Uterus (tissue), 2 donors: ENCODE measurements around the gene PRKN.

Experiments
- POLR2A ChIP-seq, 2 donors: fragments of 450-650 bp; IDR thresholded peaks; one replicate each; pipeline ENCODE4 v1.6.1; 2016; ENCODE audit warnings: antibody characterized with exemption in 2 of 2, mild to moderate bottlenecking in 1 of 2, moderate library complexity in 1 of 2
- TF ChIP-seq, protein P1 (sequence below), 4 experiments: fragments of 200-600 bp in 2 of 4; fragments of 450-650 bp in 2 of 4; sonication (generic) in 2 of 4; IDR thresholded peaks; one replicate each; pipeline ENCODE4 v1.5.1; 2016 to 2019; ENCODE audit warnings: antibody characterized with exemption in 4 of 4, mild to moderate bottlenecking in 2 of 4, moderate library complexity in 1 of 4

DNA sequence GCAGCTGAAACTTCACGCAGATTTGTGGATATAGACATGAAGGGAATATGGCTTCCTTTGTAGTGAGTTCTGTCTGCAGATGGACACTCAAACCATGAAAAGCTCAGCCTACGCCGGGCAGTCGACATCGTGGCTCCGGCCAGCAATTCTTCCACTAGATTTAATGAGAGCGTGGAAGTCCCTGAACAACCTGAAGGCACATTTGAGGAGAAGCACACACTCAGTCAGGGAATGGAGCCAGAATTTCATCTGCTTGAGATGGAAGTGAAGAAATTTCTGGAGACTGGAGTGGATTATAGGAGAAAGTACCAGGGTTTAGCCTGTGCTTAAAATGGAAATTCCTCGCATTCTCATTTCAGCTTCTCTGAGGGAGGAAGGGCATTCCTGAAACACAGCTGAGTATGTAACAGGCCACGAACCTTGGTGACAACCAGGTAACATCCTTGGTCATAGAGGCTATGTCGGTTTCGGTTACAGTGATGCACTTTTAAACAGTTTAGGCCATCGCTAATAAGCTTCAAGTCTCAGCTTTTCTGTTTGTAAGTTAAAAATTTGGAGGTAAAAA lies 1373.2 kb downstream of the PRKN start:
- TF ChIP-seq, protein P1, sequence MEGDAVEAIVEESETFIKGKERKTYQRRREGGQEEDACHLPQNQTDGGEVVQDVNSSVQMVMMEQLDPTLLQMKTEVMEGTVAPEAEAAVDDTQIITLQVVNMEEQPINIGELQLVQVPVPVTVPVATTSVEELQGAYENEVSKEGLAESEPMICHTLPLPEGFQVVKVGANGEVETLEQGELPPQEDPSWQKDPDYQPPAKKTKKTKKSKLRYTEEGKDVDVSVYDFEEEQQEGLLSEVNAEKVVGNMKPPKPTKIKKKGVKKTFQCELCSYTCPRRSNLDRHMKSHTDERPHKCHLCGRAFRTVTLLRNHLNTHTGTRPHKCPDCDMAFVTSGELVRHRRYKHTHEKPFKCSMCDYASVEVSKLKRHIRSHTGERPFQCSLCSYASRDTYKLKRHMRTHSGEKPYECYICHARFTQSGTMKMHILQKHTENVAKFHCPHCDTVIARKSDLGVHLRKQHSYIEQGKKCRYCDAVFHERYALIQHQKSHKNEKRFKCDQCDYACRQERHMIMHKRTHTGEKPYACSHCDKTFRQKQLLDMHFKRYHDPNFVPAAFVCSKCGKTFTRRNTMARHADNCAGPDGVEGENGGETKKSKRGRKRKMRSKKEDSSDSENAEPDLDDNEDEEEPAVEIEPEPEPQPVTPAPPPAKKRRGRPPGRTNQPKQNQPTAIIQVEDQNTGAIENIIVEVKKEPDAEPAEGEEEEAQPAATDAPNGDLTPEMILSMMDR (IDR thresholded peaks at IDR 0.05), result no peak
- no peak for TF ChIP-seq POLR2A (IDR thresholded peaks at IDR 0.05)
